Stimulated activated naive CD8-positive, alpha-beta T cell treated with anti-CD3 and anti-CD28 coated beads, Interleukin-15, Interleukin-2, amounts not matched to agents 100 U/mL and 50 U/mL, for 24 hours (primary cell): ENCODE measurements around the gene GUCY2F.

Experiments used
- ATAC-seq: fragments of 150-1000 bp; cut with Tn5 transposase; one replicate; pipeline ENCODE4 v1.10.0; 2021
- DNase-seq: peaks from one replicate; pipeline ENCODE4 v3.0.0; 2021

Gene GUCY2F

DNA sequence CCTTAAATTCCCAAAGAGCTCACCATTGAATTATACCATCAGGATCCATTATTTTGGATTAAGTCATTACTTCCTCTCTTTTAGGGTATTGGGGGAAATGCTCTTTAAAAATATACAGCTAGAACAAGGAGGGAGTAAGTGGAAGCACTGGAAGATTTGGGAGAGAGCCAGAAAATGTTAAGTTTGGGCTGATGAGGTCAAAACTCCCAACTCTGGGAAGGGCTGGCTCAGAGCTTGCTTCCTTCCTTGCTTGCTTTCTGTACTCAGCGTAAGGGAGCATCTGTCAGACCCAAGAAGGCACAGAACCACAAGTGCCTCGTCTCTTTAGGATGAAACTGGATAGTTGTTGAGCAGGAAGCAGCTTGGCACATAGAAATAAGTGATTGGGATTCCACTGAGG is 138.2 kb downstream of the GUCY2F start:
- DNase-seq (no peak), ATAC-seq (no peak)

DNA sequence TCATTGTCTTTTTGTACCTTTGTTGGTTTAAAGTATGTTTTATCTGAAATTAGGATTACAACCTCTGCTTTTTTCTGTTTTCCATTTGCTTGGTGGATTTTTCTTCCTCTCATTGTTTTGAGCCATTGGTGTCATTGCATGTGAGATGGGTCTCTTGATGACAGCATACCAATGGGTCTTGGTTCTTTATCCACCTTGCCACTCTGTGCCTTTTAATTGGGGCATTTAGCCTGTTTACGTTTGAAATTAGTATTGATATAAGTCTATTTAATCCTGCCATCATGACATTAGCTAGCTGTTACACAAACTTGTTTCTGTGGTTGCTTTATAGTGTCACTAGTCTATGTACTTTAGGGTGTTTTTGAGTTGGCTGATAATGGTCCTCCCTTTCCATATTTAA is 145.7 kb downstream of the GUCY2F start:
- ATAC-seq = no peak
- DNase-seq = no peak

DNA sequence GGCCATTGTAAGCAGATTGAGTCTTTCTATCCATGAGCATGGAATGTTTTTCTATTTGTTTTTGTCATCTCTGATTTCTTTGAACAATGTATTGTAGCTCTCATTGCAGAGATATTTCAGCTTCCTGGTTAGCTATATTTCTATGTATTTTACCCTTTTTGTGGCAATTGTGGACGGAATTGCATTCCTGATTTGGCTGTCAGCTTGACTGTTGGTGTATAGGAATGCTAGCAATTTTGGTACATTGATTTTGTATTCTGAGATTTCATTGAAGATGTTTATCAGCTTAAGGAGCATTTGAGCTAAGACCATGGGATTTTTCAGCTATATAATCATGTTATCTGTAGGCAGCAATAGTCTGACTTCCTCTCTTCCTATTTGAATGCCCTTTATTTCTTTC is 154.6 kb downstream of the GUCY2F start:
- DNase-seq = no peak
- no peak for ATAC-seq
